Sigmoid colon (tissue), 3 donors: ENCODE results near the gene MS4A18.

Experiments used
- CTCF ChIP-seq, 4 experiments: fragments of 450-650 bp in 3 of 4; fragments of 200-600 bp in 1 of 4; IDR thresholded peaks; one replicate each; pipeline ENCODE4 v1.5.1; 2016 to 2019; ENCODE audit warnings: antibody characterized with exemption in 4 of 4, mild to moderate bottlenecking in 3 of 4, moderate library complexity in 2 of 4
- POLR2A ChIP-seq, 2 donors: fragments of 450-650 bp; IDR thresholded peaks; one replicate each; pipeline ENCODE4 v1.6.1; 2016; ENCODE audit warnings: antibody characterized with exemption in 2 of 2, mild to moderate bottlenecking in 2 of 2, moderate library complexity in 2 of 2

DNA sequence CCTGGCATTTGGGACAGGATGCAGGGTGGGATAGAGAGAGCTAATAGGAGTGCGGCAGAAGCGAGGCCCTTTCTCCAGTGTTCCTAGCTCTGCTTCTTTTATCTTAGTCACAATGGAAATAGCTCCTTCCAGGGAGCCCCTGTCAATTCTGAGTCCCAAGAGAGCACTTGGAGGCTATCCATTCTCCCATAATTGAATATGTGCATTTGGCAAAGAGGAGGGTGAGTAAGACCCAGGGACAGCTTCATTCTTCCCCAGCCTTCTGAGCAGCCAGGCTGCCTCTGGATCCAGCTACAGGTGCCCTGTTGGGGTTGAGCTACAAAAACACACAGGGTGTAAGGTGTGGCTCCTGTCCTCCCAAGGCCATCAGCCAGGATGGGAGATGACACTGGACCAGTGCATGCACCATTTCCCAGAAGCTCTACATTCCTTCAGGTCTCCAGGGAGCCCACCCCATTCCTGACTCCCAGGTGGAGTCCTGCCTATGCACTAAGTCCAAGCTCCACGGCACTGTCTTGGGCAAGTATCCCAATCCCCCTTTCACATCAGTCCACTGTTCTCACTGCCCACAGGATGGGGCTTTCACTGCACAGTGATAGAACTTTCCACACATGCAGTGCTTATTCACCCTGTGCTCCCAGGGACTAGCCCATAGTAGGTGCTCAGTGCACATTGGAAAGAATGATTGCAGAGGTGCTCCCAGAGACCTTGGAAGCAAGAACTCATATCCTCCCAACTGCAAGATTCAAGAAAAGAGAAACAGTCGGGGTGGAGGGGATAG lies 66.8 kb downstream of the MS4A18 start:
- TF ChIP-seq POLR2A (IDR thresholded peaks at IDR 0.05) (no peak), CTCF (IDR thresholded peaks at IDR 0.05) (no peak)
